Tibial nerve (tissue), 4 donors: Measurements from ENCODE around the gene RRAS.

ENCODE experiments used
- EP300 ChIP-seq, 2 donors: sonication (generic); formaldehyde crosslinking; IDR thresholded peaks; one replicate each; pipeline ENCODE4 v1.6.1; 2017; ENCODE audit warnings: antibody characterized with exemption in 2 of 2, mild to moderate bottlenecking in 1 of 2
- POLR2A ChIP-seq, 2 donors: fragments of 450-650 bp; IDR thresholded peaks; one replicate each; pipeline ENCODE4 v1.6.1; 2017; ENCODE audit warnings: antibody characterized with exemption in 2 of 2, mild to moderate bottlenecking in 2 of 2, moderate library complexity in 2 of 2
- TF ChIP-seq, protein P1 (sequence below), 5 experiments: fragments of 200-600 bp in 3 of 5; fragments of 450-650 bp in 2 of 5; sonication (generic) in 3 of 5; IDR thresholded peaks; one replicate each; pipeline ENCODE4 v1.5.1; 2016 to 2019; ENCODE audit warnings: antibody characterized with exemption in 5 of 5, mild to moderate bottlenecking in 3 of 5, moderate library complexity in 2 of 5

DNA sequence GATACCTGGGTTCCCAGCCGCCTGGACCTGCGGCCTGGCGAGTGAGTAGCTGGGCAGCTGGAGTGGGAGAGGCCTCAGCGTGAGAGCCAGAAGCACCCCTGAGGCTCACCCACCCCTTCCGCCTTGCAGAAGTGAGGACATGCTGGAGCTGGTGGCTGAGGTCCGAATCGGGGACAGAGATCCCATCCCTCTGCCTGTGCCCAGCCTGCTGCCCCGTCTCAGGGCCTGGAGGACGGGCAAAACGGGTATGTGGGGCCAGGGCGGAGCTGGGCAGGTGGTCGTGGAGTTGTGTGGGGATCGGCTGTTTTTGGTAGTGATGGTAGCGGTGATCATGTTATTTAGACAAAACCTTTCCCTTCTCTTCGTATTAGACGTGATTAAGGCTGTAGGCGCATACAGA lies 6.6 kb upstream of the RRAS start:
- TF ChIP-seq, protein P1, sequence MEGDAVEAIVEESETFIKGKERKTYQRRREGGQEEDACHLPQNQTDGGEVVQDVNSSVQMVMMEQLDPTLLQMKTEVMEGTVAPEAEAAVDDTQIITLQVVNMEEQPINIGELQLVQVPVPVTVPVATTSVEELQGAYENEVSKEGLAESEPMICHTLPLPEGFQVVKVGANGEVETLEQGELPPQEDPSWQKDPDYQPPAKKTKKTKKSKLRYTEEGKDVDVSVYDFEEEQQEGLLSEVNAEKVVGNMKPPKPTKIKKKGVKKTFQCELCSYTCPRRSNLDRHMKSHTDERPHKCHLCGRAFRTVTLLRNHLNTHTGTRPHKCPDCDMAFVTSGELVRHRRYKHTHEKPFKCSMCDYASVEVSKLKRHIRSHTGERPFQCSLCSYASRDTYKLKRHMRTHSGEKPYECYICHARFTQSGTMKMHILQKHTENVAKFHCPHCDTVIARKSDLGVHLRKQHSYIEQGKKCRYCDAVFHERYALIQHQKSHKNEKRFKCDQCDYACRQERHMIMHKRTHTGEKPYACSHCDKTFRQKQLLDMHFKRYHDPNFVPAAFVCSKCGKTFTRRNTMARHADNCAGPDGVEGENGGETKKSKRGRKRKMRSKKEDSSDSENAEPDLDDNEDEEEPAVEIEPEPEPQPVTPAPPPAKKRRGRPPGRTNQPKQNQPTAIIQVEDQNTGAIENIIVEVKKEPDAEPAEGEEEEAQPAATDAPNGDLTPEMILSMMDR (IDR thresholded peaks at IDR 0.05), result no peak
- TF ChIP-seq POLR2A (IDR thresholded peaks at IDR 0.05) (no peak), EP300 (IDR thresholded peaks at IDR 0.05) (no peak)
